Activated T-helper 9 cell treated with anti-CD3 and anti-CD28 coated beads, Interleukin-2, amount 50 U/mL, for 16 hours (primary cell): ENCODE data around the gene MZF1.
"Not testable (repeated sequence)": the region's sequence is repeated elsewhere in the genome, so short reads cannot be mapped to it uniquely, and the experiment has no call there.

Experiments used
- DNase-seq: peaks from one replicate; pipeline ENCODE4 v3.0.0-alpha.2; 2020; ENCODE audit warnings: low read depth

MZF1 gene

GRCh38 chr19:58572818-58573657 lies at the start of gene MZF1:
TSS of gene MZF1 (minus strand) at chr19:58573335. CDS start at chr19:58571389, 1,946 bp downstream.
- DNase-seq, result peak; percentile 99

GRCh38 chr19:58607213-58607612 lies 34.1 kb upstream of the MZF1 start:
- not testable (repeated sequence) for DNase-seq

- not testable (repeated sequence) for DNase-seq
Observed at GRCh38 chr19:58606251-58606896, 33.2 kb upstream of the MZF1 start.

- no peak for DNase-seq
Observed at GRCh38 chr19:58586133-58586765, 13.1 kb upstream of the MZF1 start.

- DNase-seq, result no peak
Observed at GRCh38 chr19:58585442-58586132, 12.5 kb upstream of the MZF1 start.

- no peak for DNase-seq
Observed at GRCh38 chr19:58584498-58585441, 11.6 kb upstream of the MZF1 start.

- no peak for DNase-seq
Observed at GRCh38 chr19:58582985-58583384, 9.8 kb upstream of the MZF1 start.

GRCh38 chr19:58581227-58582141 lies 8.3 kb upstream of the MZF1 start:
- DNase-seq, result peak; percentile 80

GRCh38 chr19:58579473-58580142 lies 6.5 kb upstream of the MZF1 start:
- no peak for DNase-seq

- DNase-seq, result no peak
Observed at GRCh38 chr19:58578012-58578925, 5.1 kb upstream of the MZF1 start.

GRCh38 chr19:58577581-58577980 lies 4.4 kb upstream of the MZF1 start:
- DNase-seq, result not testable (repeated sequence)

GRCh38 chr19:58575183-58576041 lies 2.3 kb upstream of the MZF1 start:
- peak; percentile 71 for DNase-seq

- DNase-seq, result no peak
Observed at GRCh38 chr19:58573658-58574164, 576 bp upstream of the MZF1 start.

GRCh38 chr19:58572026-58572817 lies 913 bp downstream of the MZF1 start:
- DNase-seq, result no peak

GRCh38 chr19:58571575-58571947 lies 1.6 kb downstream of the MZF1 start:
- no peak for DNase-seq
